NCI-H146 (cell line): ENCODE data around the gene SH3BP2.
"Not testable (repeated sequence)": the region's sequence is repeated elsewhere in the genome, so short reads cannot be mapped to it uniquely, and the experiment has no call there.

Source experiments
- DNase-seq: peaks from one replicate; lab custom pipeline; 2025; lab: John Stamatoyannopoulos, UW

Gene SH3BP2

GRCh38 chr4:2762486-2763370, 30.2 kb upstream of the SH3BP2 start:
- not testable (repeated sequence) for DNase-seq

GRCh38 chr4:2763511-2763967, 29.3 kb upstream of the SH3BP2 start:
- no peak for DNase-seq

GRCh38 chr4:2765832-2766526, 26.9 kb upstream of the SH3BP2 start:
- DNase-seq, result no peak

- DNase-seq, result no peak
Observed at GRCh38 chr4:2767046-2767704, 25.7 kb upstream of the SH3BP2 start.

- DNase-seq, result no peak
Observed at GRCh38 chr4:2767705-2768074, 25.2 kb upstream of the SH3BP2 start.

GRCh38 chr4:2768124-2768523, 24.8 kb upstream of the SH3BP2 start:
- DNase-seq, result no peak

GRCh38 chr4:2768921-2769336, 24.0 kb upstream of the SH3BP2 start:
- DNase-seq, result peak; percentile 8

- no peak for DNase-seq
Observed at GRCh38 chr4:2771264-2771663, 21.6 kb upstream of the SH3BP2 start.

- DNase-seq, result not testable (repeated sequence)
Observed at GRCh38 chr4:2780643-2781042, 12.2 kb upstream of the SH3BP2 start.

- no peak for DNase-seq
Observed at GRCh38 chr4:2781911-2782310, 11.0 kb upstream of the SH3BP2 start.

GRCh38 chr4:2783790-2784189, 9.1 kb upstream of the SH3BP2 start:
- no peak for DNase-seq

GRCh38 chr4:2785613-2786012, 7.3 kb upstream of the SH3BP2 start:
- no peak for DNase-seq

- no peak for DNase-seq
Observed at GRCh38 chr4:2786152-2786671, 6.7 kb upstream of the SH3BP2 start.

- no peak for DNase-seq
Observed at GRCh38 chr4:2786794-2787229, 6.1 kb upstream of the SH3BP2 start.

- no peak for DNase-seq
Observed at GRCh38 chr4:2787230-2788100, 5.4 kb upstream of the SH3BP2 start.

GRCh38 chr4:2788101-2788500, 4.8 kb upstream of the SH3BP2 start:
- no peak for DNase-seq

- no peak for DNase-seq
Observed at GRCh38 chr4:2788532-2789103, 4.3 kb upstream of the SH3BP2 start.

- no peak for DNase-seq
Observed at GRCh38 chr4:2789351-2789750, 3.5 kb upstream of the SH3BP2 start.

- no peak for DNase-seq
Observed at GRCh38 chr4:2789793-2790582, 2.9 kb upstream of the SH3BP2 start.
